HepG2 (cell line): ENCODE results near the gene SRSF3. TPM values are rescaled to one million over a fixed set of nuclear protein-coding genes. Genes with fewer than 3 reads are reported as not detected.

Experiments
- ATF3 ChIP-seq: sonication (generic); formaldehyde crosslinking; IDR thresholded peaks from 2 replicates; pipeline ENCODE4 v1.4.0; 2020; ENCODE audit warnings: missing genetic modification reagents
- GMEB1 ChIP-seq: sonication (generic); formaldehyde crosslinking; IDR thresholded peaks from 2 replicates; pipeline ENCODE4 v1.5.1; 2020; ENCODE audit warnings: missing genetic modification reagents, mild to moderate bottlenecking, borderline replicate concordance
- HNRNPK ChIP-seq: fragments of 200-400 bp; formaldehyde crosslinking; IDR thresholded peaks from 2 replicates; pipeline ENCODE4 v1.6.1; 2018; ENCODE audit warnings: low read length, low read depth, moderate library complexity, mild to moderate bottlenecking; ENCODE audit not compliant: poor library complexity, severe bottlenecking
- PHF21A ChIP-seq: sonication (generic); formaldehyde crosslinking; IDR thresholded peaks from 2 replicates; pipeline ENCODE4 v1.5.0; 2020; ENCODE audit warnings: mild to moderate bottlenecking, missing genetic modification reagents
- ZBED4 ChIP-seq: sonication (generic); formaldehyde crosslinking; IDR thresholded peaks from 2 replicates; pipeline ENCODE4 v1.4.0; 2020; ENCODE audit warnings: missing genetic modification reagents, borderline replicate concordance
- ZBTB40 ChIP-seq, 2 experiments: fragments of 450-650 bp in 1 of 2; sonication (generic) in 1 of 2; formaldehyde crosslinking in 1 of 2; IDR thresholded peaks; 2 replicates each; pipeline versions ENCODE4 v1.6.1 to v1.8.0; 2016 to 2022; ENCODE audit warnings: antibody characterized with exemption in 1 of 2, mild to moderate bottlenecking in 1 of 2, missing genetic modification reagents in 1 of 2
- ZFX ChIP-seq: sonication (generic); formaldehyde crosslinking; IDR thresholded peaks from 2 replicates; pipeline ENCODE4 v1.4.0; 2020; ENCODE audit warnings: mild to moderate bottlenecking, low read depth, missing genetic modification reagents, moderate library complexity
- ZNF446 ChIP-seq: sonication (generic); formaldehyde crosslinking; IDR thresholded peaks from 2 replicates; pipeline ENCODE4 v1.5.0; 2020; ENCODE audit warnings: mild to moderate bottlenecking, missing genetic modification reagents
- ZNF781 ChIP-seq: sonication (generic); formaldehyde crosslinking; IDR thresholded peaks from 2 replicates; pipeline ENCODE4 v1.5.1; 2020; ENCODE audit warnings: borderline replicate concordance, mild to moderate bottlenecking, missing genetic modification reagents; ENCODE audit errors: not compliant biosample characterization
- polyA plus RNA-seq, 8 experiments: library from polyadenylated mRNA; depleted of rRNA in 3 of 8; stranded (reverse) in 7 of 8; unstranded in 1 of 8; fragments of >200 nt; fragmentation: Illumina TruSeq in 4 of 8; extraction: Trizol in 4 of 8; gene quantifications; 2 replicates each; pipeline versions ENCODE4 v1.2.1 to v1.2.3, GENCODE V29; 2011 to 2016; ENCODE audit warnings: low read depth in 4 of 8, missing spikeins in 1 of 8, mixed read lengths in 1 of 8; ENCODE audit not compliant: insufficient read depth in 1 of 8
- total RNA-seq, 5 experiments: library from RNA; depleted of rRNA; stranded (reverse); fragments of >200 nt; fragmentation: Illumina TruSeq; extraction: Trizol; gene quantifications; 2 replicates each; pipeline ENCODE4 v1.2.3, GENCODE V29; 2016; ENCODE audit warnings: low read depth in 1 of 5
- TF ChIP-seq, protein P1 (sequence below): sonication (generic); formaldehyde crosslinking; IDR thresholded peaks from 2 replicates; pipeline ENCODE4 v1.4.0; 2020; ENCODE audit warnings: mild to moderate bottlenecking, missing genetic modification reagents

The SRSF3 gene
- total and polyA plus RNA-seq, 2 of the 13 experiments (the other 11 are each of a cell fraction or from before 2014, with no cell fraction given): 206 to 684 TPM

- TF ChIP-seq GMEB1 (no peak), PHF21A (CRISPR knock-in tag) (peak; percentile 87), ZBTB40 (IDR thresholded peaks at IDR 0.05) (no peak), ZBTB40 (CRISPR knock-in tag; IDR thresholded peaks at IDR 0.05) (no peak; the same call in 1 of the 2 replicates), ZNF781 (CRISPR knock-in tag) (no peak), ATF3 (CRISPR knock-in tag) (no peak), ZBED4 (CRISPR knock-in tag) (no peak), ZFX (CRISPR knock-in tag) (peak; percentile 53), ZNF446 (CRISPR knock-in tag) (no peak), HNRNPK (no peak)
- TF ChIP-seq, protein P1, sequence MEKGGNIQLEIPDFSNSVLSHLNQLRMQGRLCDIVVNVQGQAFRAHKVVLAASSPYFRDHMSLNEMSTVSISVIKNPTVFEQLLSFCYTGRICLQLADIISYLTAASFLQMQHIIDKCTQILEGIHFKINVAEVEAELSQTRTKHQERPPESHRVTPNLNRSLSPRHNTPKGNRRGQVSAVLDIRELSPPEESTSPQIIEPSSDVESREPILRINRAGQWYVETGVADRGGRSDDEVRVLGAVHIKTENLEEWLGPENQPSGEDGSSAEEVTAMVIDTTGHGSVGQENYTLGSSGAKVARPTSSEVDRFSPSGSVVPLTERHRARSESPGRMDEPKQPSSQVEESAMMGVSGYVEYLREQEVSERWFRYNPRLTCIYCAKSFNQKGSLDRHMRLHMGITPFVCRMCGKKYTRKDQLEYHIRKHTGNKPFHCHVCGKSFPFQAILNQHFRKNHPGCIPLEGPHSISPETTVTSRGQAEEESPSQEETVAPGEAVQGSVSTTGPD (CRISPR knock-in tag): no peak
These were observed 14.8 kb downstream of the SRSF3 start (continued) for GRCh38 chr6:36608788-36609563.
